Measurements from ENCODE around the gene SLC7A7. TPM values are rescaled to one million over a fixed set of nuclear protein-coding genes. Genes with fewer than 3 reads are reported as not detected.

SLC7A7 gene
- total RNA-seq, 1 donor from 2014 or later: 157 TPM

- ATAC-seq (no peak), DNase-seq (no peak)
- no peak overlapping the region for H3K27ac ChIP-seq
These were observed 9.6 kb upstream of the SLC7A7 start for GRCh38 chr14:22824711-22825359.

GRCh38 chr14:22822571-22823098 lies 7.4 kb upstream of the SLC7A7 start:
- H3K9me3 ChIP-seq: no peaks in the 10 kb centered on the region
- peak overlapping the region; percentile 52 for H3K4me3 ChIP-seq
- no peaks in the 10 kb centered on the region for H3K36me3 ChIP-seq
- intact Hi-C loops (cut with DNase I): no loop called here
- peak; percentile 76 to 77 for ATAC-seq
- peaks cover 42% of the 10 kb centered on the region for H3K4me1 ChIP-seq
- H3K27me3 ChIP-seq (ENCODE audit: low read depth): no peaks in the 10 kb centered on the region
- TF ChIP-seq CTCF (IDR thresholded peaks at IDR 0.05): peak; percentile 88
- H3K27ac ChIP-seq: peak overlapping the region; percentile 66
- DNase-seq: peak; percentile 80

More at GRCh38 chr14:22824711-22825359, 9.6 kb upstream of the SLC7A7 start:
- no peaks in the 10 kb centered on the region for H3K36me3 ChIP-seq
- TF ChIP-seq CTCF (IDR thresholded peaks at IDR 0.05): no peak
- H3K9me3 ChIP-seq: no peaks in the 10 kb centered on the region
- no peaks in the 10 kb centered on the region for H3K27me3 ChIP-seq (ENCODE audit: low read depth)
- peaks cover 25% of the 10 kb centered on the region for H3K4me1 ChIP-seq
- intact Hi-C loops (cut with DNase I): no loop called here
- H3K4me3 ChIP-seq: no peak overlapping the region

- no peak for TF ChIP-seq CTCF (IDR thresholded peaks at IDR 0.05)
- H3K9me3 ChIP-seq: no peaks in the 10 kb centered on the region
- peak overlapping the region; percentile 52 for H3K4me3 ChIP-seq
- no peaks in the 10 kb centered on the region for H3K27me3 ChIP-seq (ENCODE audit: low read depth)
- H3K4me1 ChIP-seq: peaks cover 45% of the 10 kb centered on the region
- peak overlapping the region; percentile 66 for H3K27ac ChIP-seq
- H3K36me3 ChIP-seq: no peaks in the 10 kb centered on the region
- DNase-seq: no peak
- peak in 1 of 2 donors; percentile 1 for ATAC-seq
- intact Hi-C loops (cut with DNase I): no loop called here
These were observed 6.9 kb upstream of the SLC7A7 start for GRCh38 chr14:22822016-22822570.

GRCh38 chr14:22821193-22822015 lies 6.2 kb upstream of the SLC7A7 start:
- H3K27ac ChIP-seq: no peak overlapping the region
- no peak for ATAC-seq
- H3K27me3 ChIP-seq (ENCODE audit: low read depth): no peaks in the 10 kb centered on the region
- H3K4me1 ChIP-seq: peaks cover 45% of the 10 kb centered on the region
- no peak for DNase-seq
- H3K9me3 ChIP-seq: no peaks in the 10 kb centered on the region
- H3K4me3 ChIP-seq: no peak overlapping the region
- intact Hi-C loops (cut with DNase I): no loop called here
- H3K36me3 ChIP-seq: no peaks in the 10 kb centered on the region
- no peak for TF ChIP-seq CTCF (IDR thresholded peaks at IDR 0.05)

GRCh38 chr14:22820731-22821130 lies 5.5 kb upstream of the SLC7A7 start:
- H3K36me3 ChIP-seq: no peaks in the 10 kb centered on the region
- DNase-seq (no peak), ATAC-seq (no peak)
- no peak overlapping the region for H3K27ac ChIP-seq
- no peak overlapping the region for H3K4me3 ChIP-seq
- intact Hi-C loops (cut with DNase I): no loop called here
- peaks cover 52% of the 10 kb centered on the region for H3K4me1 ChIP-seq
- H3K9me3 ChIP-seq: no peaks in the 10 kb centered on the region
- no peak for TF ChIP-seq CTCF (IDR thresholded peaks at IDR 0.05)
- H3K27me3 ChIP-seq (ENCODE audit: low read depth): no peaks in the 10 kb centered on the region

Measured in lower lobe of right lung (tissue), 2 donors.